ENCODE measurements around the gene FGF11.

Gene FGF11

DNA sequence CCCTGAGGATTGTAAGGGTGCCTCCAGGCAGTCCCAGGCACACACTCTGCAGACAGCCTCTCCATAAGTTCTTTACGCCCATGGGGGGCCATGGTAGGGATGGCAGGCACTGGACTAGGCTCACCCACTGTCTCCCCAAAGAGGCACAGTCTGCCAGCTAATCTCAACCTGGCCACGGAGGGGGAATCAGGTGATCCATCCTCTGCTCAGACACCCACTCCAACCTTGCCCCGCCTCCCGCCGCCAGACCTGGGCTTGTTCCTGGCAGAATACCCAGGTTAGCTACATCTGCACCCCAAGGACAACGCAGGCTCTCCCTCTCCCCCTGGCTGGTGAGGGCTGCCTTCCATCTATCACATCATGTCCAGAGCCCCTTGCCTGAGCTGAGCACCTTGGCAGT is 30.4 kb upstream of the FGF11 start:
- DNase-seq: no peak

DNA sequence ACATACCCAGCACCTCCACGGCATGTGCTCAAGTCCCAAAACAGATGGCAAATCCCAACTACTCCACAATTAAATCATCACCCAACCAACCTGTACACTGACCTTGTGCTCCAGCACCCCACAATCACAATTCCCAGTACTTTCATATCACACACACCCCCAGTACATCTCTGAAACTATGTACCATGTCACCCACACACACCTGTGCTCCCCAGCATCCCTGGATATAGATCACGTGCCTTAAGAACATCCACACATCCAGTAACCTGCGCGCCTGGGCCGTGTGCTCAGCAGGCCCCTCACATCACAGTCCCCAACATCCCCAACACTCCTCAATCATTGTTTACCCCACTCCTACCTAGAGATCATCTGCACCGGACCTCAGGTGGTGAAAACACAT is 29.6 kb upstream of the FGF11 start:
- no peak for DNase-seq

- no peak for DNase-seq
Measured at GRCh38 chr17:7410634-7411426, 28.5 kb upstream of the FGF11 start.

GRCh38 chr17:7411427-7411750 is 27.9 kb upstream of the FGF11 start:
- DNase-seq: no peak

DNA sequence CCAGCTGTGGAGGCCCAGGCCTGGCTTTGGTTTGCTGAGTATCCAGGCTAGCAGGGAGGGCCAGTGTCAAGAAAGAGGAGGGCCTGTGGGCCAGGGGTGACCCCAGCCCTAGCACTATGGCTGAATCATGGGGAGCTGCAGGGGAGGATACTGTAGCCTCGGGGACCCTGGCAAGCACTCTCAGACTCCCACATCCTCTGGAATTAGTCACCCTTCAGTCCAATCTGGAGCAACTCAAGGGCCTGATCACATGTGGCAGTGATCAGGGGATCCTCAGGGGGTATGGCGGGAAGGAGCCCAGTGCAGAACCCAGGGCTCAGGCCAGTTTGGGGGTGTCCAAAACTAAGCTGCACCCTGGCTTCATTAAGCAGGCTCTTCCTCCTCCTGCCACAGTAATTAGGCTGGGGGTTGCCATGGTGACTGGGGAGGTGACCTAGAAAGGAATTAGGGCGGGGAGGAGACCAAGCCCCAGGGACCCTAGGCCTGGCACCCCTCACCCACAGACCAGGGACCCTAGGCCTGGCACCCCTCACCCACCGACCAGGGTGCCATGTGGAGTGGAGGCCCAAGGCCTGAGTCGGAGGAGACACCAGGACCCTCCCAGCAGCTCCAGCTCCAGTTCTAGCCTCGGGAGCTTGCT is 25.8 kb upstream of the FGF11 start:
- DNase-seq: no peak

- no peak for DNase-seq
Measured at GRCh38 chr17:7414837-7415236, 24.5 kb upstream of the FGF11 start.

- DNase-seq: no peak
Measured at GRCh38 chr17:7415784-7416183, 23.5 kb upstream of the FGF11 start.

DNA sequence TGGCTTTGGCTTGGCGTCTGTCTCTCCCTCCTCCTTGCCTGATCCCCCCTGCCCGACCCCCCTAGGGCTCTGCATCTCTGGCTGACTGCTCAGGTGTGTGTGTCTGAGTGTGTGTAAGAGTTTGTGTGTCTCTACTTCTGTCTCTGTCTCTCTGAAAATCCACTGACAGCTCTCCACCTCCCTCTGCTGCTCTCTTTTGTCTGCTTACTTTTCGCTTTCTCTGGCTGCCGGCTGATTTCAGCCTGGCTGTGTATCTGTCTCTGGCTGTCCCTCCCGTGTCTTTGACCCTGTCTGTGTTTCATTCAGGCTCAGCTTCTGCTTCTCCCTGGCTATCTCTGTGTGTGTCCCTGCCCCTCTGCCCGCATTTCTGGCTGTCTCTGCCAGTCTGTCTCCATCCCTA is 23.0 kb upstream of the FGF11 start:
- DNase-seq: no peak

DNA sequence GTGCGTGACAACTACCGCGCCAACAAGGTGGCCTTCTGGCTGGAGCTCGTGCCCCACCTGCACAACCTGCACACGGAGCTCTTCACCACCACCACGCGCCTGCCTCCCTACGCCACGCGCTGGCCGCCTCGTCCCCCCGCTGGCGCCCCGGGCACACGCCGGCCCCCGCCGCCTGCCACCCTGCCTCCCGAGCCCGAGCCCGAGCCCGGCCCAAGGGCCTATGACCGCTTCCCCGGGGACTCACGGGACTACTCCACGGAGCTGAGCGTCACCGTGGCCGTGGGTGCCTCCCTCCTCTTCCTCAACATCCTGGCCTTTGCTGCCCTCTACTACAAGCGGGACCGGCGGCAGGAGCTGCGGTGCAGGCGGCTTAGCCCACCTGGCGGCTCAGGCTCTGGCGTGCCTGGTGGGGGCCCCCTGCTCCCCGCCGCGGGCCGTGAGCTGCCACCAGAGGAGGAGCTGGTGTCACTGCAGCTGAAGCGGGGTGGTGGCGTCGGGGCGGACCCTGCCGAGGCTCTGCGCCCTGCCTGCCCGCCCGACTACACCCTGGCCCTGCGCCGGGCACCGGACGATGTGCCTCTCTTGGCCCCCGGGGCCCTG is 22.2 kb upstream of the FGF11 start:
- DNase-seq: no peak

- no peak for DNase-seq
Measured at GRCh38 chr17:7418472-7419152, 20.7 kb upstream of the FGF11 start.

DNA sequence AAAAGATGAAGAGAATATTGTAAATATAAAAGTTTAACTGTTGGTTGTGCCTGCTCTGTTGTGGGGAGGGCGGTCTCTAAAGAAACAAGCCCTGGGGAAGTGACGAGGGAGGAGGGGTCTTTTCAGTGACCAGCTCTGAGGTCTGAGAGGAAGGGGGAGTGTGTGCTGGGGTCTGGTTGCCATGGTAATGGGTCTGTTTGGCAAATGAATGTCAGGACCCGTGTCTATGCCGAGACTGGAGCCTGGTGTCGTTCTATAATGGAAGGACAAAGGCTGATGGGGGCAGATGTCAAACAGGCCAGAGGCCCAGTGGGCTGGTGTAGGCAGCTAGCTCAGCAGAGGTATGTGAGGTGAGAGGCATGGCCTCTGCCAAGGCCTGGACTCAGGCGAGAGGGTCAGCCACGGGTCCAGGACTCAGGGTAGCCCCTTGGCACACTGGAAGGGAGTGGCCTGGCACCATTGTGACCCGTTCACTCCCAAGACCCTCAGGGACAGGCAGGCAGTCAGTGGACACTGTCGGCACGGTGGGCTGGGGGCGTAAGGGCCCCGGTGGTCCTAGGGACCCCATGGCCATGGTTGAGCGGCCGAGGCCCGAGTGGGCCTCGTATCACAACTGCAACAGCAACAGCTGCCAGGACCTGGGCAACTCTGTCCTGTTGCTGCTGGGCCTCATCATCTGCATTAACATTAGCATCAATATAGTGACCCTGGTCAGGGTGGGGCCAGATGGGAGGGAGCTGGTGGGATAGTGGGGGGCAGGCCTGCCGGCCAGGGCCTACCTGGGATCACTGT is 19.3 kb upstream of the FGF11 start, which contains the start of gene SPEM1:
Gene SPEM1 (plus strand): TSS at position 506 of the 792 bp plus-strand sequence. CDS start 61 bp downstream, at position 567.
- no peak for DNase-seq

DNA sequence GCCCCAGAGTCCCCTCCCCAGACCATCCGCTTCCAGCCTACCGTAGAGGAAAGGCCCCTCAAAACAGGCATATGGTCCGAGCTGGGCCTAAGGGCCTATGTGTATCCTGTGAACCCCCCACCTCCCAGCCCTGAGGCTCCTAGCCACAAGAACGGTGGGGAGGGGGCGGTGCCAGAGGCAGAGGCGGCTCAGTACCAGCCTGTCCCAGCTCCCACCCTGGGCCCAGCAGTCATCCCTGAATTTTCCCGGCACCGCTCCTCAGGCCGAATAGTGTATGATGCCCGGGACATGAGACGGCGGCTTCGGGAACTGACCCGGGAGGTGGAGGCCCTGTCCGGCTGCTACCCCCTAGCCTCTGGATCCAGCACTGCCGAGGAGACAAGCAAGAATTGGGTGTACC is 18.1 kb upstream of the FGF11 start:
- no peak for DNase-seq

GRCh38 chr17:7423679-7424078 is 15.6 kb upstream of the FGF11 start:
- DNase-seq: no peak

DNA sequence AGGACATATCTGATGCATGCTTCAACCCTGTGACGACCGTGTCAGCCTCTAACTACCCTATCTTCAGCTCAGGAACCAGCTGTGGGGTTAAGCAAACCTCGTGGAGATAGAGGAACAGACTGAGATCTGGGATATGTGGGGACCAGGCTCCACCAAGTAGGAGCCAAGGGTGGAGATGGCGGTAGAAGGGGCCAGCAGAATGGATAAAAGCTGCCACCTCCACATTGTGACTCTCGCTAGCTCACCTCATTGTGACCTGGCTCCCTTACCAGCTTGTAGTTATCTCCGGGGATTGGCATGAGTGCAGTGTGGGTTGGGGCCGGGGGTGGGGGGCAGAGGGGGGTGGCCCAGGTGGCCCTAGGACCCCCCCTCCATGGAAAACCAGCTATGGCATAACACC is 14.0 kb upstream of the FGF11 start, which contains the start of gene SPEM2:
Gene SPEM2 (plus strand): TSS at position 301 of the 400 bp plus-strand sequence. CDS start 73 bp downstream, at position 374.
- DNase-seq: no peak

- DNase-seq: no peak
Measured at GRCh38 chr17:7425756-7426155, 13.6 kb upstream of the FGF11 start.

DNA sequence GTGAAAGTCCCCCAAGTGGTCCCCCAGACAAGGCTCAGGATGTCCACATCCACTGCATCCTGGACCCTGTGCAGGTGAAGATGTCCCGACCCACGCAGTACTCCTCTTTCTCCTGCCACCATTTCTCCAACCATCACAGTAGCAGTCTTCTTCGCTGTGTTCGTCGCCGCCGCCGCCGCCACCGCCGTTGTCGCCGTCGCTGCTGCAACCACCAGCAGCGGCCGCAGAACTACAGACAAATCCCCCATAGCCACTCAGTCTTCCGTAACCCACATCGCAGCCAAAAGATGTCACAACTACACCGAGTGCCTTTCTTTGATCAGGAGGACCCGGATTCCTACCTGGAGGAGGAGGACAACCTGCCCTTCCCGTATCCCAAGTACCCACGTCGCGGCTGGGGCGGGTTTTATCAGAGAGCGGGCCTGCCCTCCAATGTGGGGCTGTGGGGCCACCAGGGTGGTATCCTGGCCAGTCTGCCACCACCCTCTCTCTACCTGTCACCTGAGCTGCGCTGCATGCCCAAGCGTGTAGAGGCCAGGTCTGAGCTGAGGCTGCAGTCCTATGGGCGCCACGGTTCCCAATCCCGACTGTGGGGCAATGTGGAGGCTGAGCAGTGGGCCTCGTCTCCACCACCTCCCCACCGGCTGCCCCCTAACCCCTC is 13.0 kb upstream of the FGF11 start:
- no peak for DNase-seq

GRCh38 chr17:7426896-7427489 is 12.3 kb upstream of the FGF11 start:
- DNase-seq: no peak

DNA sequence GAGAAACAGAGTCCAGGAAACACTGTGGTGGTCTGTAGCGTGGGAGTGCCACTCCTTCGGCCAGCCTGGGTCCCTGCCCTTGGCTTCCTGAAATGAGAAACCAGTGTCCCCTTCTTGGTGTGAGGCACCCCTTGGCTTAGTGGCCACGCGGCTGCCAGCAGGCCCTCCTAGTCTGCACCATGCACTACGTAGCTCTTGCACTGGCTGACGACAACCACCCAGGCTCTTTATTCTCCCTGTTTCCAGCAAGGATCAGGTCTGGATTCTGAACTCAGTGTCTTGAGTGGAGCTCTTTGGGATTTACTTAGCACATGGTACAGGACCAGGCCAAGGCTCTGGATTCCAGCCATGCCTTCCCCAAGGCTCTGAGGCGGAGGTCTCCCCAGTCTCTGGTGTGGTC is 11.8 kb upstream of the FGF11 start:
- no peak for DNase-seq

GRCh38 chr17:7428557-7428956 is 10.8 kb upstream of the FGF11 start, which contains the start of gene SPEM3:
TSS of gene SPEM3 (plus strand) at chr17:7428857. CDS start at chr17:7428903, 46 bp downstream.
- DNase-seq: no peak

- DNase-seq: no peak
Measured at GRCh38 chr17:7429722-7430121, 9.6 kb upstream of the FGF11 start.

- no peak for DNase-seq
Measured at GRCh38 chr17:7431231-7431630, 8.1 kb upstream of the FGF11 start.

GRCh38 chr17:7432296-7432695 is 7.0 kb upstream of the FGF11 start:
- no peak for DNase-seq

Data from CD4-positive, alpha-beta T cell treated with Interleukin-4 for 4 hours (primary cell).